DND-41 (cell line): Measurements from ENCODE around the gene TTLL12.

Experiments
- CTCF ChIP-seq: IDR thresholded peaks from 2 replicates; pipeline ENCODE4 v1.5.1; 2012; ENCODE audit warnings: borderline replicate concordance, low read length, moderate library complexity, mild to moderate bottlenecking; ENCODE audit not compliant: poor library complexity, severe bottlenecking; ENCODE audit errors: extremely low read depth
- EZH2 ChIP-seq: IDR thresholded peaks from 3 replicates; pipeline ENCODE4 v1.6.1; 2012; ENCODE audit warnings: borderline replicate concordance, low read depth, mild to moderate bottlenecking, moderate library complexity, low read length, inconsistent platforms; ENCODE audit not compliant: severe bottlenecking

- no peak for TF ChIP-seq CTCF
- TF ChIP-seq EZH2, result no peak
Observed at GRCh38 chr22:43210631-43211515, 23.9 kb upstream of the TTLL12 start.
